GM12864 (cell line): ENCODE results near the gene ADGRB2.

Source experiments
- DNase-seq: peaks from one replicate; pipeline ENCODE4 v3.0.0-alpha.2; 2011; ENCODE audit warnings: low read depth
- H3K4me3 ChIP-seq: 2 replicates; pipeline ENCODE4 v1.5.1; 2011; ENCODE audit warnings: mild to moderate bottlenecking, low read depth, low read length, control low read depth
- CTCF ChIP-seq: IDR thresholded peaks from 2 replicates; pipeline ENCODE4 v1.5.1; 2011; ENCODE audit warnings: low read depth, mild to moderate bottlenecking, moderate library complexity, low read length, control low read depth, inconsistent platforms; ENCODE audit errors: missing control alignments

Gene ADGRB2

GRCh38 chr1:31764312-31765040 lies at the start of gene ADGRB2:
ADGRB2 (minus strand) TSS chr1:31764340; CDS start chr1:31757221, 7,119 bp downstream.
- TF ChIP-seq CTCF, result no peak
- no peak for DNase-seq
- peak within 1 kb of the TSS; percentile 17 for H3K4me3 ChIP-seq

GRCh38 chr1:31812158-31812829 lies 48.2 kb upstream of the ADGRB2 start:
- TF ChIP-seq CTCF, result no peak
- H3K4me3 ChIP-seq, result no peak overlapping the region
- DNase-seq, result no peak

GRCh38 chr1:31811605-31812004 lies 47.5 kb upstream of the ADGRB2 start:
- no peak for TF ChIP-seq CTCF
- no peak overlapping the region for H3K4me3 ChIP-seq
- no peak for DNase-seq

GRCh38 chr1:31809698-31810097 lies 45.6 kb upstream of the ADGRB2 start:
- no peak for TF ChIP-seq CTCF
- DNase-seq, result no peak
- H3K4me3 ChIP-seq, result no peak overlapping the region

GRCh38 chr1:31807273-31808048 lies 43.3 kb upstream of the ADGRB2 start:
- TF ChIP-seq CTCF, result no peak
- H3K4me3 ChIP-seq, result no peak overlapping the region
- no peak for DNase-seq

- no peak for DNase-seq
- H3K4me3 ChIP-seq, result no peak overlapping the region
- no peak for TF ChIP-seq CTCF
Measured at GRCh38 chr1:31805318-31805717, 41.2 kb upstream of the ADGRB2 start.
